ENCODE measurements around the gene SLC30A4.

DNA sequence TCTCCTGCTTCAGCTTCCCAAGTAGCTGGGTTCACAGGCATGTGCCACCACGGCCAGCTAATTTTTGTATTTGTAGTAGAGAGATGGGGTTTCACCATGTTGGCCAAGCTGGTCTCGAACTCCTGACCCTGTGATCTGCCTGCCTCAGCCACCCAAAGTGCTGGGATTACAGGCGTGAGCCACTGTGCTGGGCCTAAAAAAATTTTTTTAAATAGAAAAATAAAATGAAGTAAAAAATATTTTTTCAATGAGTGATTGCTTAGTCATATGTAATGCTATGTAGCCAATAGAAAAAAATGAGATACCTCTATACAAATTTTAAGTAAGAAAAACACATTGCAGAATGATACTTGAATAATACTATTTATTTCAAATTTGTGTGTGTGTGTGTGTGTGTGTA, 27.9 kb upstream of the SLC30A4 start:
- TF ChIP-seq POLR2A (IDR thresholded peaks at IDR 0.05; ENCODE audit: low read depth, low read length) (no peak), POLR2AphosphoS5 (IDR thresholded peaks at IDR 0.05; ENCODE audit: low read depth, low read length) (no peak)
